Testis (tissue), 2 donors: ENCODE measurements around the gene SCN4A.

Experiments used
- POLR2A ChIP-seq: fragments of 450-650 bp; IDR thresholded peaks from one replicate; pipeline ENCODE4 v1.6.1; 2017; ENCODE audit warnings: antibody characterized with exemption, mild to moderate bottlenecking, moderate library complexity
- TF ChIP-seq, protein P1 (sequence below), 3 experiments: fragments of 450-650 bp in 2 of 3; fragments of 200-600 bp in 1 of 3; sonication (generic) in 1 of 3; IDR thresholded peaks; one replicate each; pipeline ENCODE4 v1.5.1; 2016 to 2019; ENCODE audit warnings: antibody characterized with exemption in 3 of 3, mild to moderate bottlenecking in 2 of 3, moderate library complexity in 1 of 3

DNA sequence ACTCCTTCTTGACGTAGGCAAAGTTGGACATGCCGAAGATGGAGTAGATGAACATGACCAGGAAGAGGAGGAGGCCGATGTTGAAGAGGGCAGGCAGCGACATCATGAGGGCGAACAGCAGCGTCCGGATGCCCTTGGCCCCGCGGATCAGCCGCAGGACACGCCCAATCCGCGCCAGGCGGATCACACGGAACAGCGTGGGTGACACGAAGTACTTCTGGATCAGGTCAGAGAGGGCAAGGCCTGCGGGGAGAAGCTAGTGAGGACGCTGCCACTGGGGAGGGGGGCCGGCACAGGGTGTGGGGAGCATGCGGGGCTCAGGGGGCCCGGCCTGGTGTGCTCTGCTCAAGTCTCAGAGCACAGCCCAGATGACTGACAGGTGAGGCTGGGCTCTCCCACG lies 31.0 kb downstream of the SCN4A start:
- TF ChIP-seq, protein P1, sequence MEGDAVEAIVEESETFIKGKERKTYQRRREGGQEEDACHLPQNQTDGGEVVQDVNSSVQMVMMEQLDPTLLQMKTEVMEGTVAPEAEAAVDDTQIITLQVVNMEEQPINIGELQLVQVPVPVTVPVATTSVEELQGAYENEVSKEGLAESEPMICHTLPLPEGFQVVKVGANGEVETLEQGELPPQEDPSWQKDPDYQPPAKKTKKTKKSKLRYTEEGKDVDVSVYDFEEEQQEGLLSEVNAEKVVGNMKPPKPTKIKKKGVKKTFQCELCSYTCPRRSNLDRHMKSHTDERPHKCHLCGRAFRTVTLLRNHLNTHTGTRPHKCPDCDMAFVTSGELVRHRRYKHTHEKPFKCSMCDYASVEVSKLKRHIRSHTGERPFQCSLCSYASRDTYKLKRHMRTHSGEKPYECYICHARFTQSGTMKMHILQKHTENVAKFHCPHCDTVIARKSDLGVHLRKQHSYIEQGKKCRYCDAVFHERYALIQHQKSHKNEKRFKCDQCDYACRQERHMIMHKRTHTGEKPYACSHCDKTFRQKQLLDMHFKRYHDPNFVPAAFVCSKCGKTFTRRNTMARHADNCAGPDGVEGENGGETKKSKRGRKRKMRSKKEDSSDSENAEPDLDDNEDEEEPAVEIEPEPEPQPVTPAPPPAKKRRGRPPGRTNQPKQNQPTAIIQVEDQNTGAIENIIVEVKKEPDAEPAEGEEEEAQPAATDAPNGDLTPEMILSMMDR (IDR thresholded peaks at IDR 0.05), result no peak
- no peak for TF ChIP-seq POLR2A
